B cell (primary cell): ENCODE measurements around the gene PRKAB1. TPM values are rescaled to one million over a fixed set of nuclear protein-coding genes. Genes with fewer than 3 reads are reported as not detected.

Experiments
- ATAC-seq: fragments of 200-7000 bp; cut with Tn5 transposase; one replicate; pipeline ENCODE4 v1.10.0; 2021; ENCODE audit warnings: low read depth, mild to moderate bottlenecking, moderate number of reproducible peaks, moderate library complexity
- CTCF ChIA-PET: fragments of 350-600 bp; sonication (Branson Sonifier 250); formaldehyde crosslinking; loops from one replicate; lab custom pipeline; 2021; ENCODE audit warnings: antibody characterized with exemption, inconsistent platforms; lab: Charles Lee
- POLR2A ChIA-PET: fragments of 350-600 bp; sonication (Branson Sonifier 250); formaldehyde crosslinking; loops from one replicate; lab custom pipeline; 2021; ENCODE audit warnings: antibody characterized with exemption; lab: Charles Lee
- DNase-seq: peaks from one replicate; pipeline ENCODE4 v3.0.0; 2013
- H2AFZ ChIP-seq: 2 replicates; pipeline ENCODE4 v1.6.1; 2012; ENCODE audit warnings: mild to moderate bottlenecking, low read depth, low read length; ENCODE audit not compliant: insufficient read depth, poor library complexity, severe bottlenecking
- H3K27ac ChIP-seq, 2 donors: 1 replicate in 1 of 2; 2 replicates in 1 of 2; pipeline ENCODE4 v1.5.1; 2012 to 2013; ENCODE audit warnings: low read length in 2 of 2, mild to moderate bottlenecking in 2 of 2, moderate library complexity in 1 of 2
- H3K27me3 ChIP-seq, 4 experiments: fragments of 200-600 bp in 1 of 4; sonication (generic) in 1 of 4; replicated peaks in 1 of 4; 1 replicate in 2 of 4; 2 replicates in 2 of 4; pipeline versions ENCODE4 v1.6.1 to v1.7.0; 2013 to 2016; ENCODE audit warnings: low read length in 3 of 4, mild to moderate bottlenecking in 2 of 4, mixed read lengths in 1 of 4, moderate library complexity in 1 of 4; ENCODE audit not compliant: insufficient read depth in 4 of 4, control insufficient read depth in 3 of 4; ENCODE audit errors: control extremely low read depth in 1 of 4
- H3K36me3 ChIP-seq, 2 experiments: replicated peaks in 1 of 2; 1 replicate in 1 of 2; 2 replicates in 1 of 2; pipeline versions ENCODE4 v1.6.1 to v1.7.1; 2013; ENCODE audit warnings: low read length in 1 of 2; ENCODE audit not compliant: insufficient read depth in 2 of 2, control insufficient read depth in 1 of 2; ENCODE audit errors: control extremely low read depth in 1 of 2, extremely low read depth in 1 of 2
- H3K4me1 ChIP-seq, 2 donors: fragments of 200-600 bp in 1 of 2; sonication (generic) in 1 of 2; 1 replicate in 1 of 2; 2 replicates in 1 of 2; pipeline versions ENCODE4 v1.5.1 to v1.6.1; 2013 to 2017; ENCODE audit warnings: low read length in 2 of 2; ENCODE audit not compliant: control insufficient read depth in 2 of 2, insufficient read depth in 2 of 2
- H3K4me2 ChIP-seq: replicated peaks from 2 replicates; pipeline ENCODE3; 2012; ENCODE audit warnings: mild to moderate bottlenecking, low read depth, low read length; ENCODE audit not compliant: poor library complexity, severe bottlenecking
- H3K4me3 ChIP-seq, 5 experiments: fragments of 200-600 bp in 1 of 5; sonication (generic) in 1 of 5; 1 replicate in 3 of 5; 2 replicates in 2 of 5; pipeline versions ENCODE4 v1.5.1 to v1.7.0; 2011 to 2016; ENCODE audit warnings: low read length in 4 of 5, mild to moderate bottlenecking in 4 of 5, low read depth in 2 of 5, control low read depth in 1 of 5, moderate library complexity in 1 of 5; ENCODE audit not compliant: insufficient read depth in 1 of 5; ENCODE audit errors: control extremely low read depth in 1 of 5, extremely low read depth in 1 of 5
- H3K79me2 ChIP-seq: fragments of 200-600 bp; sonication (generic); one replicate; pipeline ENCODE4 v1.6.0; 2016; ENCODE audit warnings: low read length; ENCODE audit not compliant: control insufficient read depth, insufficient read depth
- H3K9ac ChIP-seq: fragments of 200-600 bp; sonication (generic); 2 replicates; pipeline ENCODE4 v1.6.1; 2017; ENCODE audit warnings: mild to moderate bottlenecking, low read length, moderate library complexity
- H3K9me3 ChIP-seq, 3 donors: one replicate each; pipeline versions ENCODE4 v1.6.1 to v1.7.1; 2013; ENCODE audit warnings: low read length in 2 of 3; ENCODE audit not compliant: control insufficient read depth in 2 of 3, insufficient read depth in 1 of 3; ENCODE audit errors: control extremely low read depth in 1 of 3
- H4K20me1 ChIP-seq: 2 replicates; pipeline ENCODE4 v1.6.0; 2012; ENCODE audit warnings: mild to moderate bottlenecking, low read length; ENCODE audit not compliant: insufficient read depth, control insufficient read depth, poor library complexity, severe bottlenecking
- H3K27ac Mint-ChIP-seq: one replicate; pipeline ENCODE4 v1.8.0; 2021; ENCODE audit warnings: mixed read lengths
- H3K27me3 Mint-ChIP-seq: one replicate; pipeline ENCODE4 v1.8.0; 2021; ENCODE audit warnings: mixed read lengths
- H3K4me1 Mint-ChIP-seq: one replicate; pipeline ENCODE4 v1.8.0; 2021; ENCODE audit warnings: mixed read lengths
- H3K4me3 Mint-ChIP-seq: one replicate; pipeline ENCODE4 v1.8.0; 2021; ENCODE audit warnings: mixed read lengths
- H3K9me3 Mint-ChIP-seq: one replicate; pipeline ENCODE4 v1.8.0; 2022; ENCODE audit warnings: mixed read lengths; ENCODE audit not compliant: insufficient read depth
- EZH2 ChIP-seq: IDR thresholded peaks from 2 replicates; pipeline ENCODE4 v1.6.1; 2012; ENCODE audit warnings: borderline replicate concordance, low read depth, mild to moderate bottlenecking, moderate library complexity, low read length; ENCODE audit not compliant: insufficient read depth, poor library complexity, severe bottlenecking
- WGBS: methylation state at CpG from one replicate; pipeline ENCODE4 v1.1.5; 2013; ENCODE audit warnings: missing lambda C conversion rate; ENCODE audit not compliant: insufficient coverage; 5-methylcytosine and 5-hydroxymethylcytosine counted together
- intact Hi-C: fragments of 100-400 bp; cut with micrococcal nuclease; formaldehyde crosslinking; loops from one replicate; pipeline ENCODE4 v1.10.0; 2022
- polyA plus RNA-seq: library from polyadenylated mRNA; depleted of rRNA; stranded (reverse); fragments of >200 nt; gene quantifications from 2 replicates; pipeline ENCODE4 v1.2.3, GENCODE V29; 2012
- total RNA-seq, 2 donors: library from RNA; stranded (reverse); fragments of 120-200 nt in 1 of 2; gene quantifications; 1 replicate in 1 of 2; 2 replicates in 1 of 2; pipeline versions ENCODE4 v1.2.3 to v1.2.4, GENCODE V29; 2013 to 2022
- TF ChIP-seq, protein P1 (sequence below): fragments of 200-600 bp; IDR thresholded peaks from one replicate; pipeline ENCODE4 v1.8.0; 2022; ENCODE audit warnings: antibody characterized with exemption, mild to moderate bottlenecking

PRKAB1 gene
- total and polyA plus RNA-seq, 2 donors (not counting 1 experiment from before 2014, with no cell fraction given) = 36.4 to 56.4 TPM

DNA sequence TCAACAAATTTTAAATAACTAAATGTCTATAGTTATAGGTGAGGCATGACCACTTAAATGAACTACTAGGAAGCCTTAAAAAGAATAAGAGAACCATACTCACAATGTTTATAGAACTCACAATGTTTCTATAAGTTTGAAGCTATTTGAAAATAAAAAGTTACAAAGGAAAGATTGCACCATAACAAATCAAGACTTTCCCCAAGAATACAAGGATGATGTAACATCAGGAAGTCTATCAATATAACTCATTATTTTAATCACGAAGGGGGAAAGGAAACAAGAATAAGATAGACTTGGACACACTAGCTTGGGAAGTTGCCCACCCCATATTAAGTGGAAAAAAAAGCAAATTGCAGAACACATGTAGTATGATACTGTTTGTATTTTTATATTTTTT lies 47.4 kb upstream of the PRKAB1 start:
- Histone ChIP-seq H2AFZ (no peak overlapping the region), H3K79me2 (no peaks in the 10 kb centered on the region), H4K20me1 (no peaks in the 10 kb centered on the region), H3K36me3 (no peaks in the 10 kb centered on the region), H3K4me1 (no peaks in the 10 kb centered on the region), H3K9ac (no peak overlapping the region), H3K9me3 (peaks cover 0 to 9% (median 2%) of the 10 kb centered on the region in 3 donors), H3K27me3 (peaks cover 0 to 5% (median 0%) of the 10 kb centered on the region in 4 experiments), H3K4me2 (no peak overlapping the region), H3K27ac (no peak overlapping the region), H3K4me3 (no peak overlapping the region)
- TF ChIP-seq, protein P1, sequence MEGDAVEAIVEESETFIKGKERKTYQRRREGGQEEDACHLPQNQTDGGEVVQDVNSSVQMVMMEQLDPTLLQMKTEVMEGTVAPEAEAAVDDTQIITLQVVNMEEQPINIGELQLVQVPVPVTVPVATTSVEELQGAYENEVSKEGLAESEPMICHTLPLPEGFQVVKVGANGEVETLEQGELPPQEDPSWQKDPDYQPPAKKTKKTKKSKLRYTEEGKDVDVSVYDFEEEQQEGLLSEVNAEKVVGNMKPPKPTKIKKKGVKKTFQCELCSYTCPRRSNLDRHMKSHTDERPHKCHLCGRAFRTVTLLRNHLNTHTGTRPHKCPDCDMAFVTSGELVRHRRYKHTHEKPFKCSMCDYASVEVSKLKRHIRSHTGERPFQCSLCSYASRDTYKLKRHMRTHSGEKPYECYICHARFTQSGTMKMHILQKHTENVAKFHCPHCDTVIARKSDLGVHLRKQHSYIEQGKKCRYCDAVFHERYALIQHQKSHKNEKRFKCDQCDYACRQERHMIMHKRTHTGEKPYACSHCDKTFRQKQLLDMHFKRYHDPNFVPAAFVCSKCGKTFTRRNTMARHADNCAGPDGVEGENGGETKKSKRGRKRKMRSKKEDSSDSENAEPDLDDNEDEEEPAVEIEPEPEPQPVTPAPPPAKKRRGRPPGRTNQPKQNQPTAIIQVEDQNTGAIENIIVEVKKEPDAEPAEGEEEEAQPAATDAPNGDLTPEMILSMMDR = no peak
- TF ChIP-seq EZH2 = no peak
- Mint-ChIP-seq H3K4me1 (no peaks in the 10 kb centered on the region), H3K4me3 (no peak overlapping the region), H3K27me3 (peaks cover 28% of the 10 kb centered on the region), H3K27ac (no peak overlapping the region), H3K9me3 (no peaks in the 10 kb centered on the region)
- ChIA-PET CTCF (no interaction called here), POLR2A (interaction anchor here (0.6 kb wide), 1 partner anchor 1982 kb away, joined by 3 read pairs; no protein-coding TSS in a partner anchor)
- ATAC-seq (no peak), DNase-seq (no peak)
- WGBS = no CpG with 5 or more reads among the region's 1 CpG
- intact Hi-C loops = no loop called here

DNA sequence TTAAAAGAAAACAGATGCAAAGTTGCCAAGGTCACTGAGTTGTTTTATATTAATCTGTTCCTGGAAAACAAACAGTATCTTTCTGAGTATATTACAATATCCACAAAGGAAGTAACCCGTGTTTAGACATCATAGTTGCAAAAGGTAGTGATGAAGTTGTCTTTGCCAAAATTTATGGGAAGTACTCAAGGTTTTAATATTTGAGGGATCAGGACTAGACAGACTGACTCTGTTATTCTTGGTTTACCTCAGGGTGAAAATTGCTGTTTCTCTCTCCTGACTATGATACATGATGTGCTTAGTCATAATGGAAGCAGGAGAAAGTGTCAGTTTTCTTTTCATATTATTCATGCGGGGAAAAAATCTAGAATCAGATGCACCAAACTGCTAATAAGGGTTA lies 46.1 kb upstream of the PRKAB1 start:
- Histone ChIP-seq H3K27me3 (peaks cover 0 to 5% (median 0%) of the 10 kb centered on the region in 4 experiments), H3K9ac (no peak overlapping the region), H4K20me1 (no peaks in the 10 kb centered on the region), H3K4me1 (no peaks in the 10 kb centered on the region), H3K4me2 (no peak overlapping the region), H3K27ac (no peak overlapping the region), H3K36me3 (no peaks in the 10 kb centered on the region), H3K9me3 (peaks cover 0 to 9% (median 2%) of the 10 kb centered on the region in 3 donors), H2AFZ (no peak overlapping the region), H3K79me2 (no peaks in the 10 kb centered on the region), H3K4me3 (no peak overlapping the region)
- no peak overlapping the region for H3K4me3 Mint-ChIP-seq
- peaks cover 31% of the 10 kb centered on the region for H3K27me3 Mint-ChIP-seq
- CTCF ChIA-PET = no interaction called here
- no peak overlapping the region for H3K27ac Mint-ChIP-seq
- no CpG with 5 or more reads among the region's 2 CpGs for WGBS
- no peaks in the 10 kb centered on the region for H3K4me1 Mint-ChIP-seq
- DNase-seq (no peak), ATAC-seq (no peak)
- POLR2A ChIA-PET = no interaction called here
- intact Hi-C loops = no loop called here
- no peaks in the 10 kb centered on the region for H3K9me3 Mint-ChIP-seq
- no peak for TF ChIP-seq EZH2
- TF ChIP-seq, protein P1 = no peak
